Liver (tissue), 3 donors: ENCODE data around the gene ARHGEF7.

Experiments used
- GABPA ChIP-seq, 2 donors: IDR thresholded peaks in 1 of 2; conservative IDR thresholded peaks in 1 of 2; 2 replicates each; pipeline ENCODE4 v1.6.1; 2016; ENCODE audit warnings: antibody characterized with exemption in 2 of 2, mild to moderate bottlenecking in 1 of 2, moderate library complexity in 1 of 2
- RAD21 ChIP-seq, 2 donors: IDR thresholded peaks; 2 replicates each; pipeline ENCODE4 v1.6.1; 2016; ENCODE audit warnings: antibody characterized with exemption in 2 of 2, mild to moderate bottlenecking in 2 of 2
- TAF1 ChIP-seq: conservative IDR thresholded peaks from 2 replicates; pipeline ENCODE4 v1.6.1; 2016; ENCODE audit warnings: antibody characterized with exemption, mild to moderate bottlenecking
- TF ChIP-seq, protein P1 (sequence below): fragments of 150-350 bp; IDR thresholded peaks from 2 replicates; pipeline ENCODE4 v1.5.1; 2017; ENCODE audit warnings: improper control_type of control experiment, low read depth, low read length; ENCODE audit not compliant: missing input control
- TF ChIP-seq, protein P2 (sequence below): IDR thresholded peaks from 2 replicates; pipeline ENCODE4 v1.6.1; 2016; ENCODE audit warnings: antibody characterized with exemption, mild to moderate bottlenecking
- TF ChIP-seq, protein P3 (sequence below): IDR thresholded peaks from 2 replicates; pipeline ENCODE4 v1.6.1; 2016; ENCODE audit warnings: antibody characterized with exemption
- TF ChIP-seq, protein P4 (sequence below): IDR thresholded peaks from 2 replicates; pipeline ENCODE4 v1.6.1; 2016; ENCODE audit warnings: antibody characterized with exemption
- donor health status: healthy.
- donor health status: healthy.

DNA sequence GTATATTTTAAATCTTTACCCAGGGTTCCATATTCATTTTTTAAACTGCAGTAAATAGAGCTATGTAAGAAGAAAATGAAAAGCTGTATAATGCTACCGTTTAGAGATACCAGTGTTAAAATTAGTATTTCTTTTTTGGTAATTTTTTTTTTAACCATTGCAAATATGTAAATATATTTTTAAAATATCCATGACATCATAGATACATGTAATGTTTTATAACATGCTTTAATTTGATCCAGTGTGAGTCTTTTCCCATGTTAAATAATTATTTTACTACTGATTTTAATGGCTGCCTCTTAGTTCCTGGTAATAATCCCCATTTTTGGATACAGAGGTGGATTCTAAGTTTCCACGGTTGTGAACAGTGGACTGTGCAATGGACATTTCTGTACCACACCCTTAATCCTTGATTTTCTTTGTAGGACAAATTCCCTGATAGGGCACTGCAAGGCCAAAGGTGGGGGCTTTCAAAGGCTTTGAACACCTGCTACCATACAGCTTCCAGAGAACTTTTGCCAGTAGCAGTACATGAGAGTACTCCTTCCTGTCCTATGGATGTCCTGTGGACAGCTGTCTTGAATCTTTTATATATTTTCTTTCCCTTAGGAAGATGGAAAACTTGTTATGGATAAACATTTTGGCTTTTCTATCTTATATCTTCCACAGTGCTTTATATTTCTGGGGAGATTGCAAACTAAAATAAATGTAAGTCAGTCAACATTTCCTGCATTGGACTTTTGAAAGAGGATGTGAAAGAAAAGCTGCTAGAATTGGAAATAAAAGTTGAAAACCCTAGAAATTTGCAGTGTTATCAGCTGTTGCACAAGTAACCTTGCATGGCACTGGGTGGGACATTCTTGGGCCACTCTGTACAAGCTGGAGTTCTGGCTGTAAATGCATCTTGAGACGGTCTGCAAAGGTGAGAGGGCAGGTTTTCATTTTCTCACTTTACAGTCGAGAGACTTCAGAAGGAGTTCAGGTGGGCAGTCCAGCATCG, 46.8 kb downstream of the ARHGEF7 start:
- TF ChIP-seq, protein P1, sequence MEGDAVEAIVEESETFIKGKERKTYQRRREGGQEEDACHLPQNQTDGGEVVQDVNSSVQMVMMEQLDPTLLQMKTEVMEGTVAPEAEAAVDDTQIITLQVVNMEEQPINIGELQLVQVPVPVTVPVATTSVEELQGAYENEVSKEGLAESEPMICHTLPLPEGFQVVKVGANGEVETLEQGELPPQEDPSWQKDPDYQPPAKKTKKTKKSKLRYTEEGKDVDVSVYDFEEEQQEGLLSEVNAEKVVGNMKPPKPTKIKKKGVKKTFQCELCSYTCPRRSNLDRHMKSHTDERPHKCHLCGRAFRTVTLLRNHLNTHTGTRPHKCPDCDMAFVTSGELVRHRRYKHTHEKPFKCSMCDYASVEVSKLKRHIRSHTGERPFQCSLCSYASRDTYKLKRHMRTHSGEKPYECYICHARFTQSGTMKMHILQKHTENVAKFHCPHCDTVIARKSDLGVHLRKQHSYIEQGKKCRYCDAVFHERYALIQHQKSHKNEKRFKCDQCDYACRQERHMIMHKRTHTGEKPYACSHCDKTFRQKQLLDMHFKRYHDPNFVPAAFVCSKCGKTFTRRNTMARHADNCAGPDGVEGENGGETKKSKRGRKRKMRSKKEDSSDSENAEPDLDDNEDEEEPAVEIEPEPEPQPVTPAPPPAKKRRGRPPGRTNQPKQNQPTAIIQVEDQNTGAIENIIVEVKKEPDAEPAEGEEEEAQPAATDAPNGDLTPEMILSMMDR = no peak
- TF ChIP-seq, protein P2, sequence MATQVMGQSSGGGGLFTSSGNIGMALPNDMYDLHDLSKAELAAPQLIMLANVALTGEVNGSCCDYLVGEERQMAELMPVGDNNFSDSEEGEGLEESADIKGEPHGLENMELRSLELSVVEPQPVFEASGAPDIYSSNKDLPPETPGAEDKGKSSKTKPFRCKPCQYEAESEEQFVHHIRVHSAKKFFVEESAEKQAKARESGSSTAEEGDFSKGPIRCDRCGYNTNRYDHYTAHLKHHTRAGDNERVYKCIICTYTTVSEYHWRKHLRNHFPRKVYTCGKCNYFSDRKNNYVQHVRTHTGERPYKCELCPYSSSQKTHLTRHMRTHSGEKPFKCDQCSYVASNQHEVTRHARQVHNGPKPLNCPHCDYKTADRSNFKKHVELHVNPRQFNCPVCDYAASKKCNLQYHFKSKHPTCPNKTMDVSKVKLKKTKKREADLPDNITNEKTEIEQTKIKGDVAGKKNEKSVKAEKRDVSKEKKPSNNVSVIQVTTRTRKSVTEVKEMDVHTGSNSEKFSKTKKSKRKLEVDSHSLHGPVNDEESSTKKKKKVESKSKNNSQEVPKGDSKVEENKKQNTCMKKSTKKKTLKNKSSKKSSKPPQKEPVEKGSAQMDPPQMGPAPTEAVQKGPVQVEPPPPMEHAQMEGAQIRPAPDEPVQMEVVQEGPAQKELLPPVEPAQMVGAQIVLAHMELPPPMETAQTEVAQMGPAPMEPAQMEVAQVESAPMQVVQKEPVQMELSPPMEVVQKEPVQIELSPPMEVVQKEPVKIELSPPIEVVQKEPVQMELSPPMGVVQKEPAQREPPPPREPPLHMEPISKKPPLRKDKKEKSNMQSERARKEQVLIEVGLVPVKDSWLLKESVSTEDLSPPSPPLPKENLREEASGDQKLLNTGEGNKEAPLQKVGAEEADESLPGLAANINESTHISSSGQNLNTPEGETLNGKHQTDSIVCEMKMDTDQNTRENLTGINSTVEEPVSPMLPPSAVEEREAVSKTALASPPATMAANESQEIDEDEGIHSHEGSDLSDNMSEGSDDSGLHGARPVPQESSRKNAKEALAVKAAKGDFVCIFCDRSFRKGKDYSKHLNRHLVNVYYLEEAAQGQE = no peak
- TF ChIP-seq, protein P3, sequence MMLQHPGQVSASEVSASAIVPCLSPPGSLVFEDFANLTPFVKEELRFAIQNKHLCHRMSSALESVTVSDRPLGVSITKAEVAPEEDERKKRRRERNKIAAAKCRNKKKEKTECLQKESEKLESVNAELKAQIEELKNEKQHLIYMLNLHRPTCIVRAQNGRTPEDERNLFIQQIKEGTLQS = no peak
- TF ChIP-seq GABPA (IDR thresholded peaks at IDR 0.05 in 1 of 2, conservative IDR thresholded peaks at IDR 0.05 in 1 of 2) = no peak
- TF ChIP-seq, protein P4, sequence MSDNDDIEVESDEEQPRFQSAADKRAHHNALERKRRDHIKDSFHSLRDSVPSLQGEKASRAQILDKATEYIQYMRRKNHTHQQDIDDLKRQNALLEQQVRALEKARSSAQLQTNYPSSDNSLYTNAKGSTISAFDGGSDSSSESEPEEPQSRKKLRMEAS = no peak
- no peak for TF ChIP-seq RAD21 (IDR thresholded peaks at IDR 0.05)
- TF ChIP-seq TAF1 = no peak
